ENCODE data around the gene CCBE1.
A peak's percentile ranks its signal among the peaks of the same experiment; 100 is the strongest.
"Not testable (repeated sequence)": the region's sequence is repeated elsewhere in the genome, so short reads cannot be mapped to it uniquely, and the experiment has no call there.

Gene CCBE1

DNA sequence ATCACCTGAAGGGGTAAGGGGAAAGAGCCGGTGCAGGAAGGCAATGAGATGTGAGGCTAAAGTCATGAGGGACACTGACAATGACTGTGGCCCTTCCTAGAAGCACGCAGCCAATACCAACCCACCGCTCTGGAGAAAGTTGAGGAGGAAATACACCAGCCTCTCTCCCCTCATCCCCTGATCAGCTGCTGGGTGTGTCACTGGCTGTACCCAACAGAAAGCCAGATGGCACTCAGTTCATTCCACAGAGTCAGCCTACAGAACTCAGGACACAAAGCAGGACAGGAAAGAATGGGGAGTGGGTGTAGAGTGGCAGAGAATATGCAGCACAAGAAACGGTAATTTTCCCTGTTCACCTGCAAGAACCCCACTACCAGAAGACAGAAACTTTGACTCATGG is 29.7 kb downstream of the CCBE1 start:
- Histone ChIP-seq H3K4me3 (ENCODE audit: insufficient read depth in 1 of 2, low read depth in 1 of 2, low read length in 2 of 2) (no peak overlapping the region), H2AK5ac (ENCODE audit: low read length, severe bottlenecking) (no peak overlapping the region), H3K36me3 (ENCODE audit: control insufficient read depth in 1 of 2, insufficient read depth in 2 of 2, low read depth in 1 of 2, low read length in 2 of 2) (no peaks in the 10 kb centered on the region), H2BK12ac (ENCODE audit: low read length in 2 of 2) (no peak overlapping the region), H3K23ac (ENCODE audit: low read length in 2 of 2) (no peak overlapping the region), H2AFZ (ENCODE audit: low read depth, low read length) (no peak overlapping the region), H4K91ac (ENCODE audit: low read length) (no peak overlapping the region), H2BK120ac (ENCODE audit: low read depth, low read length) (no peak overlapping the region), H3K27me3 (ENCODE audit: control insufficient read depth in 1 of 2, insufficient read depth in 1 of 2, low read length in 2 of 2) (no peaks in the 10 kb centered on the region), H4K8ac (ENCODE audit: low read length) (no peak overlapping the region), H3K27ac (ENCODE audit: low read length, poor library complexity, severe bottlenecking) (no peak overlapping the region), H3K9ac (ENCODE audit: low read length) (no peak overlapping the region), H3K14ac (ENCODE audit: low read length in 2 of 2) (no peak overlapping the region), H2BK15ac (ENCODE audit: low read depth, poor library complexity, severe bottlenecking) (no peak overlapping the region), H3K9me3 (ENCODE audit: control insufficient read depth, low read length) (no peaks in the 10 kb centered on the region), H2BK5ac (ENCODE audit: low read depth, low read length, poor library complexity, severe bottlenecking) (no peak overlapping the region), H3K4ac (ENCODE audit: low read depth in 1 of 2, low read length in 2 of 2) (no peak overlapping the region), H3K4me1 (ENCODE audit: control insufficient read depth, insufficient read depth, low read depth, low read length) (no peaks in the 10 kb centered on the region), H3K4me2 (ENCODE audit: low read length, poor library complexity, severe bottlenecking) (no peak overlapping the region), H3K79me1 (replicated peaks; ENCODE audit: low read length, poor library complexity, severe bottlenecking) (no peaks in the 10 kb centered on the region), H3K18ac (ENCODE audit: low read depth in 1 of 2, low read length in 2 of 2) (no peak overlapping the region)
- no peak for DNase-seq
- WGBS: 97% methylated on average over 3 of the region's 4 CpGs

- not testable (repeated sequence) for H3K27me3 ChIP-seq (ENCODE audit: control insufficient read depth in 1 of 2, insufficient read depth in 1 of 2, low read length in 2 of 2); H4K91ac ChIP-seq (ENCODE audit: low read length); H3K18ac ChIP-seq (ENCODE audit: low read depth in 1 of 2, low read length in 2 of 2); H3K4me1 ChIP-seq (ENCODE audit: control insufficient read depth, insufficient read depth, low read depth, low read length); H3K9me3 ChIP-seq (ENCODE audit: control insufficient read depth, low read length); H2BK120ac ChIP-seq (ENCODE audit: low read depth, low read length); H2BK15ac ChIP-seq (ENCODE audit: low read depth, poor library complexity, severe bottlenecking); H3K23ac ChIP-seq (ENCODE audit: low read length in 2 of 2); H2AK5ac ChIP-seq (ENCODE audit: low read length, severe bottlenecking); H3K4ac ChIP-seq (ENCODE audit: low read depth in 1 of 2, low read length in 2 of 2); H3K27ac ChIP-seq (ENCODE audit: low read length, poor library complexity, severe bottlenecking); H2AFZ ChIP-seq (ENCODE audit: low read depth, low read length); H3K36me3 ChIP-seq (ENCODE audit: control insufficient read depth in 1 of 2, insufficient read depth in 2 of 2, low read depth in 1 of 2, low read length in 2 of 2); H3K4me2 ChIP-seq (ENCODE audit: low read length, poor library complexity, severe bottlenecking); H2BK5ac ChIP-seq (ENCODE audit: low read depth, low read length, poor library complexity, severe bottlenecking); H2BK12ac ChIP-seq (ENCODE audit: low read length in 2 of 2); H4K8ac ChIP-seq (ENCODE audit: low read length); H3K79me1 ChIP-seq (replicated peaks; ENCODE audit: low read length, poor library complexity, severe bottlenecking); H3K14ac ChIP-seq (ENCODE audit: low read length in 2 of 2); DNase-seq
- peak overlapping the region in 1 of 2 experiments; percentile 71 for H3K4me3 ChIP-seq (ENCODE audit: insufficient read depth in 1 of 2, low read depth in 1 of 2, low read length in 2 of 2)
- 86% methylated on average over 7 of the region's 9 CpGs for WGBS
- peak overlapping the region; percentile 74 for H3K9ac ChIP-seq (ENCODE audit: low read length)
Observed at GRCh38 chr18:59666007-59666402, 31.2 kb downstream of the CCBE1 start.

DNA sequence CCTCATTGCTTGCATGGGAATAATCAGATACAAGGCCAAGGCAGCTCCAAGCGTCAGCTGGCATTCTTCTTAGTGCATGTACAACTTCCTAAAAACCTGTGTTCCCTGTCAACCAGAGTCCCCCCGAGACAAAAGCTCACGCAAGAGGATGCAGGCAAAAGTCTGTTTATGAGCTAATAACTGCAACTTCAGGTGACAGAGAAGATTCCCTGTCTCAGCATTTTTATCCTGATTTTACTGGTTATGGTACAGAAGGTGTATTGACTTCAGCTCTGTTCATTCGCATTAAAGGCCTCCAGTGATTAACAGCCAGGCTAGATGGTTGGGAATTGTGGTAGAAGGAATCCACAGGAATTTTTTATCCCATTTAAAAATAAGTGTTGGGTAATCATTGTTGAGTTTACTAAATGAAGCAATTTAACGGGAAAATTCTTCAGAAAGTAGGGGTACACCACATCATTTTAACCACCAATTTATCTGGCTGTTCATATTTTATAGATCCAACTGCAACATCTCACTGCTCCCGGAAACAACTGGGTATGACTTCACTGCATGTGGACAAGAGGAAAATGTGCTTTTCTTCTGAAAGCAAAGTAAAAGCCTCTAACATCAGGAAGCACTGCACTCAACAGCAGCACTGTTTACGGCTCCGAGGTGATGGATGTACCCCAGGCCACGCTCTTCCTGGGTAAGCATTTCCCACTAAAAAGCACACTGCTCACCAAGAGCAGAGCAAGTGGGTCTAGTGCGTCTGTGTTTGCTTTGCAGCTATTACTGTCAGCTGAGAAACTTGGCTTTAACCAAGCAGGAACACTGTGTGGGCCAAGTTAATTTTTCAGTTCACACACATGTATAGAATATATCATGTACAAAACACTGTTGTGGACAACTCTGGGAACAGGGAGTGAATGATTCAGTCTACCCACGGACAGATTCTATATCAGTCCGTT is 31.9 kb downstream of the CCBE1 start:
- Histone ChIP-seq H3K27me3 (ENCODE audit: control insufficient read depth in 1 of 2, insufficient read depth in 1 of 2, low read length in 2 of 2) (no peaks in the 10 kb centered on the region), H2BK120ac (ENCODE audit: low read depth, low read length) (no peak overlapping the region), H2AK5ac (ENCODE audit: low read length, severe bottlenecking) (no peak overlapping the region), H3K9me3 (ENCODE audit: control insufficient read depth, low read length) (no peaks in the 10 kb centered on the region), H4K8ac (ENCODE audit: low read length) (no peak overlapping the region), H3K27ac (ENCODE audit: low read length, poor library complexity, severe bottlenecking) (no peak overlapping the region), H3K4me2 (ENCODE audit: low read length, poor library complexity, severe bottlenecking) (no peak overlapping the region), H2BK12ac (ENCODE audit: low read length in 2 of 2) (peak overlapping the region in 1 of 2 experiments; percentile 27), H3K18ac (ENCODE audit: low read depth in 1 of 2, low read length in 2 of 2) (peak overlapping the region; percentile 14 to 38), H3K4me3 (ENCODE audit: insufficient read depth in 1 of 2, low read depth in 1 of 2, low read length in 2 of 2) (peak overlapping the region in 1 of 2 experiments; percentile 71), H2BK15ac (ENCODE audit: low read depth, poor library complexity, severe bottlenecking) (no peak overlapping the region), H2BK5ac (ENCODE audit: low read depth, low read length, poor library complexity, severe bottlenecking) (no peak overlapping the region), H3K79me1 (replicated peaks; ENCODE audit: low read length, poor library complexity, severe bottlenecking) (no peaks in the 10 kb centered on the region), H3K4me1 (ENCODE audit: control insufficient read depth, insufficient read depth, low read depth, low read length) (no peaks in the 10 kb centered on the region), H3K36me3 (ENCODE audit: control insufficient read depth in 1 of 2, insufficient read depth in 2 of 2, low read depth in 1 of 2, low read length in 2 of 2) (no peaks in the 10 kb centered on the region), H3K14ac (ENCODE audit: low read length in 2 of 2) (no peak overlapping the region), H4K91ac (ENCODE audit: low read length) (no peak overlapping the region), H2AFZ (ENCODE audit: low read depth, low read length) (no peak overlapping the region), H3K9ac (ENCODE audit: low read length) (peak overlapping the region; percentile 74), H3K4ac (ENCODE audit: low read depth in 1 of 2, low read length in 2 of 2) (no peak overlapping the region), H3K23ac (ENCODE audit: low read length in 2 of 2) (no peak overlapping the region)
- DNase-seq: peak; percentile 67
- 46% methylated on average over 12 of the region's 12 CpGs for WGBS

DNA sequence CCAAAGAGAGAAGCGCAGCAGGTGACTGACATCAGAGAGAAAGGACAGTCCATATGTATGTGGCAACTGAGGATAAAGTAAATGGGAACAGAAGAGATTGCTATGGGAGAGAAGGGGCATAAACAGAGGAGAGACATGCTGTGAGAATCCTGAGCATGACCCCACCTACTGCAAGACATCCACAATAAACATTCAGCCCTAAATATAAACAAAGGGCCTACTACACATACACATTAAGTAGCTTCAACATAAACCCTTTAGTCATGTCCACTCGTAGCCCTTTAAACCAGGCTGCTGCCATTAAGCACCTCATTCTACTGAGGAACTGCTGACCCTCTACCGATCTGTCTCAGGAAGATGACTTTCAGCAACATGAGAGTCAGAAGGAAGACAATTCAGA is 32.9 kb downstream of the CCBE1 start:
- Histone ChIP-seq H2BK12ac (ENCODE audit: low read length in 2 of 2) (no peak overlapping the region), H2BK5ac (ENCODE audit: low read depth, low read length, poor library complexity, severe bottlenecking) (no peak overlapping the region)
- WGBS: 36% methylated on average over 3 of the region's 3 CpGs

More for the DNA sequence above, 32.9 kb downstream of the CCBE1 start:
- no peaks in the 10 kb centered on the region for H3K4me1 ChIP-seq (ENCODE audit: control insufficient read depth, insufficient read depth, low read depth, low read length)
- no peak overlapping the region for H3K9ac ChIP-seq (ENCODE audit: low read length)
- H2BK15ac ChIP-seq (ENCODE audit: low read depth, poor library complexity, severe bottlenecking): no peak overlapping the region
- no peak overlapping the region for H3K4ac ChIP-seq (ENCODE audit: low read depth in 1 of 2, low read length in 2 of 2)
- DNase-seq: peak; percentile 81
- no peaks in the 10 kb centered on the region for H3K27me3 ChIP-seq (ENCODE audit: control insufficient read depth in 1 of 2, insufficient read depth in 1 of 2, low read length in 2 of 2)
- H3K9me3 ChIP-seq (ENCODE audit: control insufficient read depth, low read length): no peaks in the 10 kb centered on the region
- H3K18ac ChIP-seq (ENCODE audit: low read depth in 1 of 2, low read length in 2 of 2): no peak overlapping the region
- no peak overlapping the region for H2AK5ac ChIP-seq (ENCODE audit: low read length, severe bottlenecking)
- H3K27ac ChIP-seq (ENCODE audit: low read length, poor library complexity, severe bottlenecking): no peak overlapping the region
- no peaks in the 10 kb centered on the region for H3K36me3 ChIP-seq (ENCODE audit: control insufficient read depth in 1 of 2, insufficient read depth in 2 of 2, low read depth in 1 of 2, low read length in 2 of 2)
- no peak overlapping the region for H3K14ac ChIP-seq (ENCODE audit: low read length in 2 of 2)
- no peak overlapping the region for H2BK120ac ChIP-seq (ENCODE audit: low read depth, low read length)
- no peak overlapping the region for H3K23ac ChIP-seq (ENCODE audit: low read length in 2 of 2)
- peak overlapping the region in 1 of 2 experiments; percentile 71 for H3K4me3 ChIP-seq (ENCODE audit: insufficient read depth in 1 of 2, low read depth in 1 of 2, low read length in 2 of 2)
- no peak overlapping the region for H2AFZ ChIP-seq (ENCODE audit: low read depth, low read length)
- no peak overlapping the region for H4K91ac ChIP-seq (ENCODE audit: low read length)
- H3K4me2 ChIP-seq (ENCODE audit: low read length, poor library complexity, severe bottlenecking): no peak overlapping the region
- H4K8ac ChIP-seq (ENCODE audit: low read length): no peak overlapping the region
- no peaks in the 10 kb centered on the region for H3K79me1 ChIP-seq (replicated peaks; ENCODE audit: low read length, poor library complexity, severe bottlenecking)

All from mesenchymal stem cell (in vitro differentiated cells and primary cell).